HG02840 (cell line): ENCODE results near the gene ALPP.

Experiments used
- ATAC-seq: cut with Tn5 transposase; IDR thresholded peaks from one replicate; pipeline ENCODE4 v1.9.1; 2021; ENCODE audit warnings: mild to moderate bottlenecking, moderate library complexity, moderate number of reproducible peaks; ENCODE audit not compliant: unreplicated experiment, low FRiP score

The ALPP gene

GRCh38 chr2:232340171-232340935, 38.2 kb upstream of the ALPP start:
- no peak for ATAC-seq

GRCh38 chr2:232341061-232341738, 37.4 kb upstream of the ALPP start:
- no peak for ATAC-seq

GRCh38 chr2:232341739-232342126, 36.8 kb upstream of the ALPP start:
- ATAC-seq: no peak

GRCh38 chr2:232342635-232343565, 35.7 kb upstream of the ALPP start:
- no peak for ATAC-seq

GRCh38 chr2:232343821-232344220, 34.7 kb upstream of the ALPP start:
- ATAC-seq: no peak

- ATAC-seq: no peak
Measured at GRCh38 chr2:232345251-232345650, 33.3 kb upstream of the ALPP start.

- ATAC-seq: no peak
Measured at GRCh38 chr2:232347369-232347768, 31.2 kb upstream of the ALPP start.

- no peak for ATAC-seq
Measured at GRCh38 chr2:232348936-232349335, 29.6 kb upstream of the ALPP start.

GRCh38 chr2:232349546-232349945, 29.0 kb upstream of the ALPP start:
- ATAC-seq: no peak

- ATAC-seq: no peak
Measured at GRCh38 chr2:232349946-232350635, 28.5 kb upstream of the ALPP start.

- no peak for ATAC-seq
Measured at GRCh38 chr2:232350804-232351685, 27.5 kb upstream of the ALPP start.

- no peak for ATAC-seq
Measured at GRCh38 chr2:232351686-232352510, 26.7 kb upstream of the ALPP start.

- ATAC-seq: no peak
Measured at GRCh38 chr2:232352511-232353091, 25.9 kb upstream of the ALPP start.

GRCh38 chr2:232353096-232353495, 25.5 kb upstream of the ALPP start:
- no peak for ATAC-seq

- ATAC-seq: no peak
Measured at GRCh38 chr2:232353660-232354059, 24.9 kb upstream of the ALPP start.

GRCh38 chr2:232354069-232354468, 24.5 kb upstream of the ALPP start:
- no peak for ATAC-seq

- ATAC-seq: no peak
Measured at GRCh38 chr2:232361646-232362045, 16.9 kb upstream of the ALPP start.

GRCh38 chr2:232362174-232362900, 16.2 kb upstream of the ALPP start:
- ATAC-seq: no peak
